WTC11 (cell line): ENCODE data around the gene LGR4.
"Not testable (repeated sequence)": the region's sequence is repeated elsewhere in the genome, so short reads cannot be mapped to it uniquely, and the experiment has no call there.

ENCODE experiments used
- ATF3 ChIP-seq: sonication (generic); formaldehyde crosslinking; conservative IDR thresholded peaks from 2 replicates; pipeline ENCODE4 v1.8.1; 2022; ENCODE audit warnings: mild to moderate bottlenecking, missing genetic modification reagents
- ATF6 ChIP-seq: sonication (generic); formaldehyde crosslinking; IDR thresholded peaks from 2 replicates; pipeline ENCODE4 v1.8.1; 2023; ENCODE audit warnings: mild to moderate bottlenecking, missing genetic modification reagents
- CTCF ChIP-seq: fragments of 200-600 bp; IDR thresholded peaks from 2 replicates; pipeline ENCODE4 v1.8.0; 2022; ENCODE audit warnings: antibody characterized with exemption
- HMGXB4 ChIP-seq: sonication (generic); formaldehyde crosslinking; IDR thresholded peaks from 2 replicates; pipeline ENCODE4 v1.8.1; 2023; ENCODE audit warnings: mild to moderate bottlenecking, moderate library complexity, missing genetic modification reagents
- OVOL2 ChIP-seq: fragments of 250-450 bp; sonication (Bioruptor Pico); IDR thresholded peaks from 2 replicates; pipeline ENCODE4 v1.9.0; 2021; ENCODE audit warnings: mild to moderate bottlenecking, borderline replicate concordance
- PRDM15 ChIP-seq: sonication (generic); formaldehyde crosslinking; IDR thresholded peaks from 2 replicates; pipeline ENCODE4 v1.8.0; 2022; ENCODE audit warnings: missing genetic modification reagents
- RELA ChIP-seq: sonication (generic); formaldehyde crosslinking; IDR thresholded peaks from 2 replicates; pipeline ENCODE4 v1.8.1; 2022; ENCODE audit warnings: missing genetic modification reagents, mild to moderate bottlenecking, borderline replicate concordance
- SP1 ChIP-seq: sonication (generic); formaldehyde crosslinking; conservative IDR thresholded peaks from 2 replicates; pipeline ENCODE4 v1.8.1; 2022; ENCODE audit warnings: missing genetic modification reagents
- USF1 ChIP-seq: sonication (generic); formaldehyde crosslinking; IDR thresholded peaks from 2 replicates; pipeline ENCODE4 v1.8.0; 2022; ENCODE audit warnings: mild to moderate bottlenecking, missing genetic modification reagents
- ZNF416 ChIP-seq: fragments of 250-450 bp; sonication (Bioruptor Pico); IDR thresholded peaks from 2 replicates; pipeline ENCODE4 v1.9.0; 2021; ENCODE audit warnings: mild to moderate bottlenecking, inconsistent platforms

- TF ChIP-seq CTCF; RELA; SP1 (CRISPR knock-in tag); HMGXB4 (CRISPR knock-in tag); ATF6; OVOL2; ZNF416 (CRISPR knock-in tag); ATF3 (CRISPR knock-in tag); PRDM15 (CRISPR knock-in tag); USF1 (CRISPR knock-in tag): not testable (repeated sequence)
Observed at GRCh38 chr11:27322196-27322595, 150.4 kb downstream of the LGR4 start.
